ENCODE results near the gene CCDC148. TPM values are rescaled to one million over a fixed set of nuclear protein-coding genes. Genes with fewer than 3 reads are reported as not detected.

The CCDC148 gene
- total and polyA plus RNA-seq, 2 donors (not counting 3 experiments of a cell fraction or from before 2014, with no cell fraction given) = 0.04 to 0.69 TPM

- Histone ChIP-seq H3K9ac (replicated peaks; ENCODE audit: extremely low read depth, insufficient read depth, low read length) (no peak overlapping the region), H3K27me3 (ENCODE audit: control insufficient read depth in 2 of 2, insufficient read depth in 2 of 2, low read length in 2 of 2) (peaks cover 1 to 4% of the 10 kb centered on the region in 2 experiments), H4K20me1 (replicated peaks; ENCODE audit: control insufficient read depth, extremely low read depth, insufficient read depth, low read length) (no peaks in the 10 kb centered on the region), H3K4me1 (ENCODE audit: control insufficient read depth, extremely low read depth, insufficient read depth, low read length) (no peaks in the 10 kb centered on the region), H2AFZ (ENCODE audit: low read depth, low read length) (no peak overlapping the region), H3K27ac (ENCODE audit: insufficient read depth, low read depth, low read length) (no peak overlapping the region), H3K9me3 (replicated peaks; ENCODE audit: control insufficient read depth, insufficient read depth, low read length) (no peaks in the 10 kb centered on the region), H3K36me3 (ENCODE audit: control insufficient read depth in 2 of 2, extremely low read depth in 1 of 2, insufficient read depth in 2 of 2, low read length in 2 of 2) (no peaks in the 10 kb centered on the region), H3K4me2 (ENCODE audit: insufficient read depth, low read length) (no peak overlapping the region), H3K79me2 (ENCODE audit: control insufficient read depth, insufficient read depth, low read length) (no peaks in the 10 kb centered on the region), H3K4me3 (replicated peaks in 1 of 3; ENCODE audit: insufficient read depth in 1 of 3, low read depth in 1 of 3, low read length in 3 of 3) (no peak overlapping the region), H3K9me1 (replicated peaks; ENCODE audit: control insufficient read depth, extremely low read depth, insufficient read depth, low read length) (no peaks in the 10 kb centered on the region)
- FAIRE-seq = no peak
- CTCF ChIA-PET = no interaction called here
- no peak for TF ChIP-seq CTCF (IDR thresholded peaks at IDR 0.05; ENCODE audit: extremely low read depth in 1 of 2, insufficient read depth in 1 of 2, low read depth in 1 of 2, low read length in 2 of 2)
- TF ChIP-seq POLR2A (IDR thresholded peaks at IDR 0.05; ENCODE audit: low read depth, low read length) = no peak
- no peak for TF ChIP-seq MYC (IDR thresholded peaks at IDR 0.05; ENCODE audit: low read depth, low read length)
- TF ChIP-seq FOS (IDR thresholded peaks at IDR 0.05; ENCODE audit: borderline replicate concordance, insufficient read depth, low read length) = no peak
- no peak for TF ChIP-seq MAX (IDR thresholded peaks at IDR 0.05; ENCODE audit: insufficient read depth, insufficient read length)
- no peak for TF ChIP-seq JUN (IDR thresholded peaks at IDR 0.05; ENCODE audit: borderline replicate concordance, insufficient read depth, insufficient read length, low read depth)
- no peak for TF ChIP-seq EZH2 (IDR thresholded peaks at IDR 0.05; ENCODE audit: borderline replicate concordance, low read depth, low read length, severe bottlenecking)
- TF ChIP-seq POLR2AphosphoS5 (IDR thresholded peaks at IDR 0.05; ENCODE audit: insufficient read depth, low read depth, low read length) = no peak
- no peak for TF ChIP-seq GATA2 (IDR thresholded peaks at IDR 0.05; ENCODE audit: insufficient read depth, insufficient read length, low read depth, low read length)
- POLR2A ChIA-PET = no interaction called here
- intact Hi-C loops (cut with micrococcal nuclease) (no loop called here), dilution Hi-C loops (cut with MboI; ENCODE audit: extremely low pct_ligation_motif_present, low sequenced_read_pairs) (no loop called here)
- no peak for DNase-seq (ENCODE audit: low read depth, low spot score)
- no TSS peak for BruUV-seq (replicated peaks)
Measured at GRCh38 chr2:158142568-158143332, 313.8 kb downstream of the CCDC148 start.

Data from endothelial cell of umbilical vein (primary cell).